Common myeloid progenitor, CD34-positive (primary cell): ENCODE data around the gene GALNT2.

Experiments used
- CTCF ChIA-PET: fragments of 350-600 bp; sonication (Branson Sonifier 250); formaldehyde crosslinking; loops from one replicate; lab custom pipeline; 2021; ENCODE audit warnings: antibody characterized with exemption; lab: Charles Lee
- POLR2A ChIA-PET: fragments of 350-600 bp; sonication (Branson Sonifier 250); formaldehyde crosslinking; loops from one replicate; lab custom pipeline; 2021; ENCODE audit warnings: antibody characterized with exemption; lab: Charles Lee
- DNase-seq, 3 donors: peaks; one replicate each; pipeline versions ENCODE4 v3.0.0 to v3.0.0-alpha.2; 2013
- H3K27ac ChIP-seq, 2 experiments: 1 replicate in 1 of 2; 2 replicates in 1 of 2; pipeline ENCODE4 v1.7.0; 2013; ENCODE audit warnings: inconsistent platforms in 2 of 2, low read length in 2 of 2, mild to moderate bottlenecking in 2 of 2, low read depth in 1 of 2, moderate library complexity in 1 of 2; ENCODE audit not compliant: severe bottlenecking in 2 of 2, insufficient read depth in 1 of 2, poor library complexity in 1 of 2
- H3K27me3 ChIP-seq, 5 experiments: replicated peaks in 2 of 5; 1 replicate in 3 of 5; 2 replicates in 2 of 5; pipeline versions ENCODE4 v1.6.1 to v1.7.0; 2013; ENCODE audit warnings: low read length in 4 of 5, mild to moderate bottlenecking in 2 of 5, moderate library complexity in 2 of 5, inconsistent platforms in 1 of 5; ENCODE audit not compliant: insufficient read depth in 5 of 5, control insufficient read depth in 4 of 5
- H3K36me3 ChIP-seq, 4 experiments: 1 replicate in 2 of 4; 2 replicates in 2 of 4; pipeline versions ENCODE4 v1.6.1 to v1.7.0; 2013; ENCODE audit warnings: low read length in 3 of 4, control low read depth in 1 of 4, mild to moderate bottlenecking in 1 of 4; ENCODE audit not compliant: control insufficient read depth in 4 of 4, insufficient read depth in 4 of 4
- H3K4me1 ChIP-seq, 4 experiments: 1 replicate in 3 of 4; 2 replicates in 1 of 4; pipeline versions ENCODE4 v1.6.1 to v1.7.1; 2013; ENCODE audit warnings: low read length in 3 of 4, mild to moderate bottlenecking in 3 of 4, control low read depth in 1 of 4, inconsistent platforms in 1 of 4, moderate library complexity in 1 of 4; ENCODE audit not compliant: control insufficient read depth in 4 of 4, insufficient read depth in 4 of 4; ENCODE audit errors: control extremely low read depth in 1 of 4
- H3K4me3 ChIP-seq, 7 experiments: 1 replicate in 4 of 7; 2 replicates in 3 of 7; pipeline versions ENCODE4 v1.5.1 to v1.7.0; 2013; ENCODE audit warnings: mild to moderate bottlenecking in 7 of 7, low read length in 6 of 7, moderate library complexity in 6 of 7, inconsistent platforms in 2 of 7, low read depth in 2 of 7, control low read depth in 1 of 7; ENCODE audit not compliant: insufficient read depth in 4 of 7, control insufficient read depth in 1 of 7; ENCODE audit errors: extremely low read depth in 1 of 7
- H3K9me3 ChIP-seq, 5 experiments: 1 replicate in 4 of 5; 2 replicates in 1 of 5; pipeline versions ENCODE4 v1.6.1 to v1.7.1; 2013; ENCODE audit warnings: low read length in 4 of 5, mild to moderate bottlenecking in 2 of 5, inconsistent platforms in 1 of 5, low read depth in 1 of 5, moderate library complexity in 1 of 5; ENCODE audit not compliant: control insufficient read depth in 4 of 5, insufficient read depth in 2 of 5; ENCODE audit errors: control extremely low read depth in 1 of 5
- WGBS: methylation state at CpG from one replicate; pipeline ENCODE4 v1.1.5; 2013; ENCODE audit not compliant: insufficient coverage; 5-methylcytosine and 5-hydroxymethylcytosine counted together

Gene GALNT2

GRCh38 chr1:230130172-230130944 lies 63.3 kb downstream of the GALNT2 start:
- Histone ChIP-seq H3K36me3 (peaks cover 0 to 7% (median 3%) of the 10 kb centered on the region in 4 experiments), H3K9me3 (no peaks in the 10 kb centered on the region), H3K4me3 (no peak overlapping the region), H3K27ac (no peak overlapping the region), H3K4me1 (peaks cover 7 to 54% (median 41%) of the 10 kb centered on the region in 4 experiments), H3K27me3 (no peaks in the 10 kb centered on the region)
- DNase-seq = no peak
- ChIA-PET CTCF (interaction anchor here (1.0 to 1.4 kb wide), 4 partner anchors 10 to 22 kb away, joined by 3 to 4 read pairs (median 3); no protein-coding TSS in a partner anchor), POLR2A (no interaction called here)
- 96% methylated on average over 17 of the region's 19 CpGs for WGBS

GRCh38 chr1:230131457-230131856 lies 64.4 kb downstream of the GALNT2 start:
- POLR2A ChIA-PET = no interaction called here
- Histone ChIP-seq H3K4me3 (no peak overlapping the region), H3K27me3 (no peaks in the 10 kb centered on the region), H3K27ac (no peak overlapping the region), H3K9me3 (no peaks in the 10 kb centered on the region), H3K36me3 (peaks cover 0 to 7% (median 3%) of the 10 kb centered on the region in 4 experiments), H3K4me1 (peaks cover 3 to 43% (median 31%) of the 10 kb centered on the region in 4 experiments)
- WGBS = 94% methylated on average over 7 of the region's 11 CpGs
- CTCF ChIA-PET = interaction anchor here (1.0 to 1.6 kb wide), 3 partner anchors 12 to 23 kb away, joined by 3 read pairs; no protein-coding TSS in a partner anchor
- no peak for DNase-seq

GRCh38 chr1:230132758-230133157 lies 65.7 kb downstream of the GALNT2 start:
- CTCF ChIA-PET = interaction anchor here (1.2 to 1.6 kb wide), 4 partner anchors 10 to 20 kb away, joined by 3 to 4 read pairs (median 3); no protein-coding TSS in a partner anchor

GRCh38 chr1:230135726-230136125 lies 68.7 kb downstream of the GALNT2 start:
- Histone ChIP-seq H3K36me3 (peaks cover 0 to 5% (median 0%) of the 10 kb centered on the region in 4 experiments), H3K9me3 (no peaks in the 10 kb centered on the region), H3K27ac (no peak overlapping the region), H3K27me3 (no peaks in the 10 kb centered on the region), H3K4me1 (peaks cover 0 to 26% (median 9%) of the 10 kb centered on the region in 4 experiments), H3K4me3 (no peak overlapping the region)
- WGBS = 100% methylated on average over 4 of the region's 6 CpGs
- DNase-seq = no peak
- POLR2A ChIA-PET = no interaction called here
- CTCF ChIA-PET = interaction anchor here (0.7 to 2.6 kb wide), 3 partner anchors 11 to 32 kb away, joined by 3 to 8 read pairs (median 4); no protein-coding TSS in a partner anchor

More at GRCh38 chr1:230132758-230133157, 65.7 kb downstream of the GALNT2 start:
- no peak for DNase-seq
- Histone ChIP-seq H3K4me1 (peaks cover 0 to 30% (median 18%) of the 10 kb centered on the region in 4 experiments), H3K9me3 (no peaks in the 10 kb centered on the region), H3K27me3 (no peaks in the 10 kb centered on the region), H3K4me3 (peak overlapping the region in 1 of 7 experiments; percentile 31), H3K27ac (no peak overlapping the region), H3K36me3 (peaks cover 0 to 7% (median 3%) of the 10 kb centered on the region in 4 experiments)
- no CpG with 5 or more reads among the region's 6 CpGs for WGBS
- POLR2A ChIA-PET = no interaction called here

- H3K27me3 ChIP-seq = no peaks in the 10 kb centered on the region
- no peak for DNase-seq
- H3K9me3 ChIP-seq = no peaks in the 10 kb centered on the region
- peaks cover 0 to 5% (median 0%) of the 10 kb centered on the region in 4 experiments for H3K36me3 ChIP-seq
- H3K27ac ChIP-seq = no peak overlapping the region
- peaks cover 0 to 26% (median 9%) of the 10 kb centered on the region in 4 experiments for H3K4me1 ChIP-seq
- ChIA-PET POLR2A (interaction anchor here (0.7 kb wide), 1 partner anchor 17 kb away, joined by 3 read pairs; no protein-coding TSS in a partner anchor), CTCF (interaction anchor here (1.2 kb wide), 1 partner anchor 9 kb away, joined by 4 read pairs; no protein-coding TSS in a partner anchor)
- 94% methylated on average over 30 of the region's 34 CpGs for WGBS
- H3K4me3 ChIP-seq = no peak overlapping the region
These were observed 69.7 kb downstream of the GALNT2 start for GRCh38 chr1:230136453-230137336.

GRCh38 chr1:230137337-230137815 lies 70.3 kb downstream of the GALNT2 start:
- Histone ChIP-seq H3K4me1 (peaks cover 0 to 25% (median 12%) of the 10 kb centered on the region in 4 experiments), H3K36me3 (peaks cover 0 to 5% (median 0%) of the 10 kb centered on the region in 4 experiments), H3K27ac (no peak overlapping the region), H3K4me3 (no peak overlapping the region), H3K9me3 (no peaks in the 10 kb centered on the region), H3K27me3 (no peaks in the 10 kb centered on the region)
- ChIA-PET CTCF (interaction anchor here (1.2 kb wide), 1 partner anchor 10 kb away, joined by 4 read pairs; no protein-coding TSS in a partner anchor), POLR2A (no interaction called here)
- DNase-seq = no peak
- 50% methylated on average over 2 of the region's 4 CpGs for WGBS
